ENCODE results near the gene PUSL1.

DNA sequence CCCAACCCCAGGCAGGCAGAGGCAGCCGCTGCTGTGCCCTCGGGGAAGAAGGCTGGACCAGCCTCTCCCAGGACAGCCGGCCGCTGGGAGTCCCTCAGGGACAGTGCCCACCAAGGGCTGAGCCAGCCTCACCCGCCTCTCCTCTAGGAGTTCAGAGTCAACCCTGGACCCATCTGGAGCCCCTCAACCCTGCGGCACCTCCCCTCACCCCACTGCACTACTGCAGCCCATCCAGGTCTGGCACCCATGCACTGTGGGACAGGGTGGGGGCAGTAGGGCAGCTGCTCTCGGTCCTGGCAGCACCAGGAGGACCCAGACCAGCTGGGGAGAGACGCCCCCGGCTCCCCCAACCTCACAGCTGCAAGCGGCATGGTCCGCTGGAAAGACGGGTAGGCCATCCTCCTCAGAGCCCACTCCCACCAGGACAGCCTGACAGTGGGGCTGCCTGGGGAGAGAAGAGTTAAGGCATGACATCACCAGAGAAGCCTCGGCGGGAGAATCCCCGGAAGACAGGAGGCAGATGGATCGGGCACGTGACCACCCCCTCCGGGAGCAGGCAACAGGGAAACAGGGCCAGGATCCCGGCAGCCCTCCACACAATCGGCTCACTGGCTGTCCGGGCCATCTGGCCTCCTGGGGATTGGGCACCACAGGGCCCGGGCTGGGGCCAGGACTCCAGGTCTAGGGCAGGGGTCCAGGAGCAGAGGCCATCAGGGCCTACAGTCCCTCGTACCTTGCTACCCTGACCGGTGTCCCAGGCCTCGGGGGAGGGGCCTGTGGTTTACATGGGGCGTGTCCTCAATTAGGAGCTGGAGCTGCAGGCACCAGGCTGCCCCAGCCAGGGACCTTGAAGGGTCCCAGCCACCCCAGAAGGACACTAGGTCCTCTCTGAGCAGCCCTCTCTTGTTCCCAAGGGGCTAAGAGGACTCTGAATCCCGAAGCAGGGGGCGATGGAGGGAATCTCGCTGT is 3.8 kb upstream of the PUSL1 start:
- TF ChIP-seq ZNF274 (IDR thresholded peaks at IDR 0.05; ENCODE audit: low read depth, low read length) (no peak), SUZ12 (IDR thresholded peaks at IDR 0.05; ENCODE audit: extremely low read depth, insufficient read depth, insufficient read length) (no peak), YY1 (IDR thresholded peaks at IDR 0.05; ENCODE audit: insufficient read depth, insufficient read length) (no peak)
